ENCODE measurements around the gene ATP8A2. TPM values are rescaled to one million over a fixed set of nuclear protein-coding genes. Genes with fewer than 3 reads are reported as not detected.

The ATP8A2 gene
- total and polyA plus RNA-seq, 4 donors = 0.01 to 0.08 (median 0.05) TPM; not detected in 1

- H3K4me3 ChIP-seq (ENCODE audit: low read depth in 1 of 3, low read length in 3 of 3) = no peak overlapping the region
- no peaks in the 10 kb centered on the region for H3K36me3 ChIP-seq (ENCODE audit: control insufficient read depth in 4 of 4, insufficient read depth in 3 of 4, low read depth in 1 of 4, low read length in 3 of 4)
- no peaks in the 10 kb centered on the region for H3K9me3 ChIP-seq (ENCODE audit: control insufficient read depth in 4 of 4, low read length in 3 of 4)
- no peak overlapping the region for H3K27ac ChIP-seq (ENCODE audit: low read depth in 1 of 2, low read length in 2 of 2)
- TF ChIP-seq, protein P1, sequence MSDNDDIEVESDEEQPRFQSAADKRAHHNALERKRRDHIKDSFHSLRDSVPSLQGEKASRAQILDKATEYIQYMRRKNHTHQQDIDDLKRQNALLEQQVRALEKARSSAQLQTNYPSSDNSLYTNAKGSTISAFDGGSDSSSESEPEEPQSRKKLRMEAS (IDR thresholded peaks at IDR 0.05) = no peak
- no peak for TF ChIP-seq FOXA2 (IDR thresholded peaks at IDR 0.05)
- TF ChIP-seq REST (IDR thresholded peaks at IDR 0.05) = no peak
- no peak for TF ChIP-seq YY1 (IDR thresholded peaks at IDR 0.05)
- H3K27me3 ChIP-seq (ENCODE audit: control insufficient read depth in 4 of 4, insufficient read depth in 4 of 4, low read length in 3 of 4) = peaks cover 0 to 6% (median 0%) of the 10 kb centered on the region in 4 donors
- WGBS = 74% methylated on average over 6 of the region's 6 CpGs
- no peak overlapping the region for H3K9ac ChIP-seq (ENCODE audit: low read depth in 1 of 2, low read length in 2 of 2)
- H3K4me1 ChIP-seq (ENCODE audit: control insufficient read depth in 4 of 4, insufficient read depth in 4 of 4, low read length in 3 of 4) = no peaks in the 10 kb centered on the region
- DNase-seq (ENCODE audit: low spot score) = no peak
Observed at GRCh38 chr13:25502551-25502950, 130.8 kb downstream of the ATP8A2 start.

- Histone ChIP-seq H3K4me3 (ENCODE audit: low read depth in 1 of 3, low read length in 3 of 3) (no peak overlapping the region), H3K4me1 (ENCODE audit: control insufficient read depth in 4 of 4, insufficient read depth in 4 of 4, low read length in 3 of 4) (no peaks in the 10 kb centered on the region), H3K9ac (ENCODE audit: low read depth in 1 of 2, low read length in 2 of 2) (no peak overlapping the region), H3K9me3 (ENCODE audit: control insufficient read depth in 4 of 4, low read length in 3 of 4) (no peaks in the 10 kb centered on the region), H3K27me3 (ENCODE audit: control insufficient read depth in 4 of 4, insufficient read depth in 4 of 4, low read length in 3 of 4) (peaks cover 0 to 6% (median 0%) of the 10 kb centered on the region in 4 donors), H3K27ac (ENCODE audit: low read depth in 1 of 2, low read length in 2 of 2) (no peak overlapping the region), H3K36me3 (ENCODE audit: control insufficient read depth in 4 of 4, insufficient read depth in 3 of 4, low read depth in 1 of 4, low read length in 3 of 4) (no peaks in the 10 kb centered on the region)
- TF ChIP-seq, protein P2, sequence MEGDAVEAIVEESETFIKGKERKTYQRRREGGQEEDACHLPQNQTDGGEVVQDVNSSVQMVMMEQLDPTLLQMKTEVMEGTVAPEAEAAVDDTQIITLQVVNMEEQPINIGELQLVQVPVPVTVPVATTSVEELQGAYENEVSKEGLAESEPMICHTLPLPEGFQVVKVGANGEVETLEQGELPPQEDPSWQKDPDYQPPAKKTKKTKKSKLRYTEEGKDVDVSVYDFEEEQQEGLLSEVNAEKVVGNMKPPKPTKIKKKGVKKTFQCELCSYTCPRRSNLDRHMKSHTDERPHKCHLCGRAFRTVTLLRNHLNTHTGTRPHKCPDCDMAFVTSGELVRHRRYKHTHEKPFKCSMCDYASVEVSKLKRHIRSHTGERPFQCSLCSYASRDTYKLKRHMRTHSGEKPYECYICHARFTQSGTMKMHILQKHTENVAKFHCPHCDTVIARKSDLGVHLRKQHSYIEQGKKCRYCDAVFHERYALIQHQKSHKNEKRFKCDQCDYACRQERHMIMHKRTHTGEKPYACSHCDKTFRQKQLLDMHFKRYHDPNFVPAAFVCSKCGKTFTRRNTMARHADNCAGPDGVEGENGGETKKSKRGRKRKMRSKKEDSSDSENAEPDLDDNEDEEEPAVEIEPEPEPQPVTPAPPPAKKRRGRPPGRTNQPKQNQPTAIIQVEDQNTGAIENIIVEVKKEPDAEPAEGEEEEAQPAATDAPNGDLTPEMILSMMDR (IDR thresholded peaks at IDR 0.05; ENCODE audit: low read depth, low read length, missing input control) = no peak
- TF ChIP-seq, protein P3, sequence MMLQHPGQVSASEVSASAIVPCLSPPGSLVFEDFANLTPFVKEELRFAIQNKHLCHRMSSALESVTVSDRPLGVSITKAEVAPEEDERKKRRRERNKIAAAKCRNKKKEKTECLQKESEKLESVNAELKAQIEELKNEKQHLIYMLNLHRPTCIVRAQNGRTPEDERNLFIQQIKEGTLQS (IDR thresholded peaks at IDR 0.05) = no peak
- TF ChIP-seq FOXA2 (IDR thresholded peaks at IDR 0.05) (no peak), TAF1 (conservative IDR thresholded peaks at IDR 0.05) (no peak), REST (IDR thresholded peaks at IDR 0.05) (no peak), YY1 (IDR thresholded peaks at IDR 0.05) (no peak), HNF4A (conservative IDR thresholded peaks at IDR 0.05) (no peak), RXRA (IDR thresholded peaks at IDR 0.05) (no peak), GABPA (IDR thresholded peaks at IDR 0.05 in 1 of 2, conservative IDR thresholded peaks at IDR 0.05 in 1 of 2) (no peak)
- TF ChIP-seq, protein P4, sequence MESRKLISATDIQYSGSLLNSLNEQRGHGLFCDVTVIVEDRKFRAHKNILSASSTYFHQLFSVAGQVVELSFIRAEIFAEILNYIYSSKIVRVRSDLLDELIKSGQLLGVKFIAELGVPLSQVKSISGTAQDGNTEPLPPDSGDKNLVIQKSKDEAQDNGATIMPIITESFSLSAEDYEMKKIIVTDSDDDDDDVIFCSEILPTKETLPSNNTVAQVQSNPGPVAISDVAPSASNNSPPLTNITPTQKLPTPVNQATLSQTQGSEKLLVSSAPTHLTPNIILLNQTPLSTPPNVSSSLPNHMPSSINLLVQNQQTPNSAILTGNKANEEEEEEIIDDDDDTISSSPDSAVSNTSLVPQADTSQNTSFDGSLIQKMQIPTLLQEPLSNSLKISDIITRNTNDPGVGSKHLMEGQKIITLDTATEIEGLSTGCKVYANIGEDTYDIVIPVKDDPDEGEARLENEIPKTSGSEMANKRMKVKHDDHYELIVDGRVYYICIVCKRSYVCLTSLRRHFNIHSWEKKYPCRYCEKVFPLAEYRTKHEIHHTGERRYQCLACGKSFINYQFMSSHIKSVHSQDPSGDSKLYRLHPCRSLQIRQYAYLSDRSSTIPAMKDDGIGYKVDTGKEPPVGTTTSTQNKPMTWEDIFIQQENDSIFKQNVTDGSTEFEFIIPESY (IDR thresholded peaks at IDR 0.05) = no peak
- 84% methylated on average over 4 of the region's 4 CpGs for WGBS
- no peak for DNase-seq (ENCODE audit: low spot score)
Observed at GRCh38 chr13:25503856-25504255, 132.1 kb downstream of the ATP8A2 start.

Data from liver (tissue), 9 donors.